Esophagus squamous epithelium (tissue), 5 donors: Measurements from ENCODE around the gene CLUH. TPM values are rescaled to one million over a fixed set of nuclear protein-coding genes. Genes with fewer than 3 reads are reported as not detected.

ENCODE experiments used
- DNase-seq: peaks from one replicate; lab custom pipeline; 2025; lab: John Stamatoyannopoulos, UW
- H3K27ac ChIP-seq, 4 donors: fragments of 200-600 bp; sonication (generic); one replicate each; pipeline ENCODE4 v1.5.1; 2016 to 2019; ENCODE audit warnings: mild to moderate bottlenecking in 1 of 4
- H3K27me3 ChIP-seq, 4 donors: fragments of 200-600 bp; sonication (generic); 1 replicate in 3 of 4; 2 replicates in 1 of 4; pipeline versions ENCODE4 v1.5.1 to v1.6.0; 2017 to 2021; ENCODE audit warnings: antibody characterized with exemption in 1 of 4
- H3K36me3 ChIP-seq, 3 donors: fragments of 200-600 bp; sonication (generic); one replicate each; pipeline ENCODE4 v1.5.1; 2016 to 2019
- H3K4me1 ChIP-seq, 3 donors: fragments of 200-600 bp; sonication (generic); one replicate each; pipeline ENCODE4 v1.5.1; 2017 to 2019
- H3K4me3 ChIP-seq, 4 donors: fragments of 200-600 bp; sonication (generic); 1 replicate in 3 of 4; 2 replicates in 1 of 4; pipeline ENCODE4 v1.5.1; 2016 to 2019; ENCODE audit warnings: mild to moderate bottlenecking in 2 of 4, moderate library complexity in 1 of 4
- H3K9me3 ChIP-seq, 3 donors: fragments of 200-600 bp; sonication (generic); one replicate each; pipeline ENCODE4 v1.5.1; 2016 to 2019
- CTCF ChIP-seq, 6 experiments: fragments of 450-650 bp in 4 of 6; fragments of 200-600 bp in 2 of 6; sonication (generic) in 2 of 6; IDR thresholded peaks; one replicate each; pipeline ENCODE4 v1.5.1; 2016 to 2019; ENCODE audit warnings: antibody characterized with exemption in 6 of 6, mild to moderate bottlenecking in 4 of 6, moderate library complexity in 4 of 6
- POLR2A ChIP-seq, 4 donors: fragments of 450-650 bp; IDR thresholded peaks; one replicate each; pipeline ENCODE4 v1.6.1; 2017; ENCODE audit warnings: antibody characterized with exemption in 4 of 4, mild to moderate bottlenecking in 4 of 4, moderate library complexity in 3 of 4
- WGBS, 2 donors: methylation state at CpG; one replicate each; pipeline ENCODE4 v1.1.5; 2018; 5-methylcytosine and 5-hydroxymethylcytosine counted together
- intact Hi-C: fragments of 100-400 bp; cut with DNase I; formaldehyde crosslinking; loops from one replicate; pipeline ENCODE4 v1.15.0; 2022
- total RNA-seq, 4 donors: library from RNA; depleted of rRNA; stranded (reverse); fragments of >200 nt; gene quantifications; one replicate each; pipeline ENCODE4 v1.1.0, GENCODE V29; 2016
- donor health status: DM: yes; HTN: yes; CAD: no.

The CLUH gene
- total RNA-seq, 4 donors from 2014 or later, result 89.2 to 164 (median 136) TPM

- no peak for TF ChIP-seq POLR2A (IDR thresholded peaks at IDR 0.05)
- TF ChIP-seq CTCF (IDR thresholded peaks at IDR 0.05), result no peak
- Histone ChIP-seq H3K4me1 (peaks cover under 1 to 37% (median under 1%) of the 10 kb centered on the region in 3 donors), H3K27me3 (no peaks in the 10 kb centered on the region), H3K36me3 (peaks cover 44 to 87% (median 49%) of the 10 kb centered on the region in 3 donors), H3K27ac (no peak overlapping the region), H3K4me3 (no peak overlapping the region), H3K9me3 (no peaks in the 10 kb centered on the region)
- 85 to 96% methylated on average over 14 to 21 of the region's 71 CpGs for WGBS, 2 donors
- intact Hi-C loops, result no loop called here
- DNase-seq, result no peak
Measured at GRCh38 chr17:2691965-2692780, 19.4 kb downstream of the CLUH start.

DNA sequence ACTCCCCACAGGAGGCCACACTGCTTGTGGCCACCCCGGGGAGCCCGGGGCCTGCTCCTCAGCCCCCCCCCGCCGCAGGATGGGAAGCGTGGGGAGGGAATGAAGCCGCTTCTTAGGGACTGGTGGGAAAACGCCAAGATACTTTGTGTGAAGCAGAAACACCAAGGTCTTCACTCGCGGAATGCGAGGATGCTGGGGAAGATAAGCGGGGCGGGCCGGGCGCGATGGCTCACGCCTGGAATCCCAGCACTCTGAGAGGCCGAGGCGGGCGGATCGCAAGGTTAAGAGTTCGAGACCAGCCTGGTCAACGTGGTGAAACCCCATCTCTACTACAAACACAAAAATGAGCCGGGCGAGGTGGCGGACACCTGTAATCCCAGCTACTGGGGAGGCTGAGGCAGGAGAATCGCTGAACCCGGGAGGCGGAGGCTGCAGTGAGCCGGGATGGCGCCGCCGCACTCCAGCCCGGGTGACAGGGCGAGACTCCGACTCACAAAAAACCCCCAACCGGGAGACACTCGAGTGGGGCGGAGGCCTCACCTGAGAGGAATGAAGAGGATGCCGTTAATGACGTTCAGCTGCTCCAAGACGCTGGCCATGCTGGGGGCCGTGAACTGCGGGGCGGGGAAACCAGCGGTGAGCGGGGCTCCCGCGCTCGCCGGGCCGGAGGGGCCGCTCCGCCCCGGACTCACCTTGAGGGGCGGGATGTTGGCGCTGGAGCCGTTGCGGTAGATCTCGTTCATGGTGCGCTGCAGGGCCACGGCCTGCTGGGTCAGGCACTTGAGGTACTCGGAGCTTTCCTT, 20.3 kb downstream of the CLUH start:
- no peak for TF ChIP-seq CTCF (IDR thresholded peaks at IDR 0.05)
- no peak for TF ChIP-seq POLR2A (IDR thresholded peaks at IDR 0.05)
- no peaks in the 10 kb centered on the region for H3K9me3 ChIP-seq
- peaks cover 7 to 46% (median 8%) of the 10 kb centered on the region in 3 donors for H3K4me1 ChIP-seq
- no peak overlapping the region for H3K27ac ChIP-seq
- H3K36me3 ChIP-seq, result peaks cover 38 to 78% (median 45%) of the 10 kb centered on the region in 3 donors
- DNase-seq, result no peak
- H3K4me3 ChIP-seq, result no peak overlapping the region
- WGBS, 2 donors, result 90 to 95% methylated on average over 42 to 54 of the region's 62 CpGs
- H3K27me3 ChIP-seq, result no peaks in the 10 kb centered on the region
- intact Hi-C loops, result no loop called here

DNA sequence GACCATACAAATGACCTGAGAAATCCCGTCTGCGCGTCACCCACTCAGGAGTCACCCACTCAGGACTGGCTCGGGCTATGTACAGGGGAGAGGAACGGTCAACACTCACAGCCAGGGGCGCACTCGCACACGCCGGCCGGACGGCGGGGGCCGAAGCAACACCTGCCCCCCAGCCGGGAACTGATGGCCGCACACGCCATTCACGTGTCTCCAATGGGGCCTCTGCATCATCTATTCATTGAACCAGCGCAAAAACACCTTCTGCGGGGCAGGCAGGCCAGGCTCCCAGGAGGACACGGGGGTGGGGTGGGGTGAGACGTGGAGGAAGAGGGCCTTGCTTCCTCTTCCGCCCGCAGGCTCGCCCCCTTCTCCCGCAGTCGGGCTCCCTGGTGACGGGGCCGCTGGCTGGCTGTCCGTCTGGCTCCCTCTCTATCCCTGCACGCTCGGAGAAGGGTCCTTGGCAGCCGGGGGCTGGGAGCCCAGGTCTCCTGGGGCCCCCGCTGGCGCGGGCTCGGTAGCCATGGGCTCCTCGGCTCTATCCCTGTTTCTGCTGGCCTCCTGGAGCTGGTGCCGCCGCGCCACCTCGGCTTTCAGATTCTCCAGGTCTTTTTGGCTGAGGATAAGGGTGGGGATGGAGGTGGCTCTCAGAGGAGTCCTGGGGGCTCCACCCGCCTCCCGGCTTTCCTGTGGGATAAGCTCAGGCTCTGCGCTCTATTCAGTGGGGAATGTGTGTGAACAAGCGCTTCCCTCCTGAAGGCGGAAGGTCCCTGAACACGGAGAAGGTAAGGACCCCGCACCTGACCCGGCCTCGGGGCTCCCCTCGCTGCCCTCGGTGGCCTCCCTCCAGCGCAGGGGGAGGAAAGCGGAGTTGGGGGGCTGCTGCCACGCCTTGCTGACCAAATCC, 21.1 kb downstream of the CLUH start:
- no peak overlapping the region for H3K4me3 ChIP-seq
- H3K27ac ChIP-seq, result no peak overlapping the region
- TF ChIP-seq POLR2A (IDR thresholded peaks at IDR 0.05), result no peak
- no peak for TF ChIP-seq CTCF (IDR thresholded peaks at IDR 0.05)
- peaks cover 29 to 74% (median 37%) of the 10 kb centered on the region in 3 donors for H3K36me3 ChIP-seq
- H3K27me3 ChIP-seq, result no peaks in the 10 kb centered on the region
- WGBS, 2 donors, result 84 to 93% methylated on average over 10 to 24 of the region's 55 CpGs
- no peaks in the 10 kb centered on the region for H3K9me3 ChIP-seq
- peaks cover 7 to 54% (median 8%) of the 10 kb centered on the region in 3 donors for H3K4me1 ChIP-seq
- DNase-seq, result no peak
- intact Hi-C loops, result no loop called here

GRCh38 chr17:2689411-2690164, 22.0 kb downstream of the CLUH start:
- intact Hi-C loops, result no loop called here
- H3K36me3 ChIP-seq, result peaks cover 29 to 67% (median 29%) of the 10 kb centered on the region in 3 donors

More at GRCh38 chr17:2689411-2690164, 22.0 kb downstream of the CLUH start:
- Histone ChIP-seq H3K27ac (peak overlapping the region in 1 of 4 donors; percentile 9), H3K9me3 (no peaks in the 10 kb centered on the region), H3K27me3 (no peaks in the 10 kb centered on the region), H3K4me3 (no peak overlapping the region), H3K4me1 (peaks cover 7 to 54% (median 8%) of the 10 kb centered on the region in 3 donors)
- TF ChIP-seq CTCF (IDR thresholded peaks at IDR 0.05) (no peak), POLR2A (IDR thresholded peaks at IDR 0.05) (no peak)
- WGBS, 2 donors, result 49% methylated on average over 14 of the region's 40 CpGs; no CpG with 5 or more reads in 1 of the 2 donors
- DNase-seq, result no peak
